NCI-H748 (cell line): ENCODE data around the gene KIAA0232.
"Not testable (repeated sequence)": the region's sequence is repeated elsewhere in the genome, so short reads cannot be mapped to it uniquely, and the experiment has no call there.

Experiments used
- DNase-seq: peaks from one replicate; lab custom pipeline; 2025; ENCODE audit not compliant: unreplicated experiment; lab: John Stamatoyannopoulos, UW

The KIAA0232 gene

GRCh38 chr4:6880691-6881090 is 98.2 kb downstream of the KIAA0232 start:
- DNase-seq: no peak

GRCh38 chr4:6881908-6882307 is 99.4 kb downstream of the KIAA0232 start:
- no peak for DNase-seq

- DNase-seq: no peak
These were observed 101.9 kb downstream of the KIAA0232 start for GRCh38 chr4:6884341-6884870.

- DNase-seq: peak; percentile 55
These were observed 103.5 kb downstream of the KIAA0232 start for GRCh38 chr4:6885953-6886557.

- no peak for DNase-seq
These were observed 104.4 kb downstream of the KIAA0232 start for GRCh38 chr4:6886886-6887285.

- DNase-seq: no peak
These were observed 105.3 kb downstream of the KIAA0232 start for GRCh38 chr4:6887591-6888371.

GRCh38 chr4:6888506-6889071 is 106.1 kb downstream of the KIAA0232 start:
- DNase-seq: no peak

GRCh38 chr4:6889101-6889735 is 106.7 kb downstream of the KIAA0232 start:
- DNase-seq: no peak

- no peak for DNase-seq
These were observed 107.3 kb downstream of the KIAA0232 start for GRCh38 chr4:6889736-6890324.

GRCh38 chr4:6890358-6890757 is 107.8 kb downstream of the KIAA0232 start:
- DNase-seq: no peak

GRCh38 chr4:6890971-6891370 is 108.4 kb downstream of the KIAA0232 start:
- not testable (repeated sequence) for DNase-seq

GRCh38 chr4:6891436-6892170 is 109.1 kb downstream of the KIAA0232 start:
- DNase-seq: no peak

- DNase-seq: no peak
These were observed 109.8 kb downstream of the KIAA0232 start for GRCh38 chr4:6892190-6892908.

- no peak for DNase-seq
These were observed 110.3 kb downstream of the KIAA0232 start for GRCh38 chr4:6892909-6893202.

GRCh38 chr4:6893449-6894085 is 111.0 kb downstream of the KIAA0232 start:
- no peak for DNase-seq

GRCh38 chr4:6894086-6894478 is 111.6 kb downstream of the KIAA0232 start:
- DNase-seq: no peak

GRCh38 chr4:6894528-6895498 is 112.3 kb downstream of the KIAA0232 start:
- no peak for DNase-seq

- DNase-seq: no peak
These were observed 113.5 kb downstream of the KIAA0232 start for GRCh38 chr4:6896035-6896434.
